Activated naive CD8-positive, alpha-beta T cell treated with anti-CD3 and anti-CD28 coated beads, Interleukin-2, amount 50 U/mL, for 24 hours (primary cell): ENCODE data around the gene ADAMTS17.

ENCODE experiments used
- ATAC-seq: fragments of 150-1000 bp; cut with Tn5 transposase; one replicate; pipeline ENCODE4 v1.10.0; 2021
- DNase-seq: peaks from one replicate; pipeline ENCODE4 v3.0.0; 2021
- H3K27ac Mint-ChIP-seq: one replicate; pipeline ENCODE4 v1.8.0; 2021; ENCODE audit warnings: mild to moderate bottlenecking, mixed read lengths
- H3K27me3 Mint-ChIP-seq: one replicate; pipeline ENCODE4 v1.8.0; 2021; ENCODE audit warnings: mixed read lengths
- H3K36me3 Mint-ChIP-seq: one replicate; pipeline ENCODE4 v1.8.0; 2021; ENCODE audit warnings: low read depth, mixed read lengths
- H3K4me1 Mint-ChIP-seq: one replicate; pipeline ENCODE4 v1.8.0; 2021; ENCODE audit warnings: mixed read lengths
- H3K4me3 Mint-ChIP-seq: one replicate; pipeline ENCODE4 v1.8.0; 2021; ENCODE audit warnings: mild to moderate bottlenecking, moderate library complexity, mixed read lengths
- H3K9me3 Mint-ChIP-seq: one replicate; pipeline ENCODE4 v1.8.0; 2021; ENCODE audit warnings: mixed read lengths

The ADAMTS17 gene

GRCh38 chr15:100341750-100342560, at the start of gene ADAMTS17:
Gene ADAMTS17 (minus strand): TSS chr15:100341975. CDS start chr15:100341899, 76 bp downstream.
- Mint-ChIP-seq H3K27me3 (peaks cover 12% of the 10 kb centered on the region), H3K4me1 (peaks cover 16% of the 10 kb centered on the region)
- ATAC-seq, result peak; percentile 94

GRCh38 chr15:100385300-100386050, 43.7 kb upstream of the ADAMTS17 start:
- peaks cover 3% of the 10 kb centered on the region for H3K36me3 Mint-ChIP-seq
- H3K4me3 Mint-ChIP-seq, result no peak overlapping the region
- peaks cover 20% of the 10 kb centered on the region for H3K9me3 Mint-ChIP-seq
- ATAC-seq (no peak), DNase-seq (no peak)
- H3K27me3 Mint-ChIP-seq, result peaks cover 2% of the 10 kb centered on the region
- no peak overlapping the region for H3K27ac Mint-ChIP-seq
- H3K4me1 Mint-ChIP-seq, result no peaks in the 10 kb centered on the region

More at GRCh38 chr15:100341750-100342560, at the start of gene ADAMTS17:
- Mint-ChIP-seq H3K36me3 (no peaks in the 10 kb centered on the region), H3K4me3 (peak within 1 kb of the TSS; percentile 42), H3K9me3 (no peaks in the 10 kb centered on the region), H3K27ac (no peak within 1 kb of the TSS)
- peak; percentile 91 for DNase-seq

GRCh38 chr15:100384108-100384410, 42.3 kb upstream of the ADAMTS17 start:
- Mint-ChIP-seq H3K27me3 (peaks cover 2% of the 10 kb centered on the region), H3K4me3 (no peak overlapping the region), H3K36me3 (peaks cover 3% of the 10 kb centered on the region), H3K4me1 (no peaks in the 10 kb centered on the region), H3K9me3 (peaks cover 21% of the 10 kb centered on the region), H3K27ac (no peak overlapping the region)
- ATAC-seq (no peak), DNase-seq (no peak)

GRCh38 chr15:100383302-100384107, 41.7 kb upstream of the ADAMTS17 start:
- no peak overlapping the region for H3K27ac Mint-ChIP-seq
- H3K4me1 Mint-ChIP-seq, result no peaks in the 10 kb centered on the region
- DNase-seq, result peak; percentile 4

GRCh38 chr15:100373942-100374341, 32.2 kb upstream of the ADAMTS17 start:
- Mint-ChIP-seq H3K9me3 (peaks cover 21% of the 10 kb centered on the region), H3K27me3 (peaks cover 36% of the 10 kb centered on the region), H3K4me1 (peaks cover 8% of the 10 kb centered on the region), H3K4me3 (no peak overlapping the region), H3K36me3 (peaks cover 4% of the 10 kb centered on the region), H3K27ac (no peak overlapping the region)
- DNase-seq (no peak), ATAC-seq (no peak)

More at GRCh38 chr15:100383302-100384107, 41.7 kb upstream of the ADAMTS17 start:
- ATAC-seq, result no peak
- Mint-ChIP-seq H3K36me3 (peaks cover 3% of the 10 kb centered on the region), H3K9me3 (peaks cover 21% of the 10 kb centered on the region), H3K4me3 (no peak overlapping the region), H3K27me3 (peaks cover 2% of the 10 kb centered on the region)

GRCh38 chr15:100373120-100373896, 31.5 kb upstream of the ADAMTS17 start:
- DNase-seq (no peak), ATAC-seq (no peak)
- peaks cover 8% of the 10 kb centered on the region for H3K4me1 Mint-ChIP-seq
- H3K27me3 Mint-ChIP-seq, result peaks cover 37% of the 10 kb centered on the region
- no peak overlapping the region for H3K4me3 Mint-ChIP-seq
- peaks cover 21% of the 10 kb centered on the region for H3K9me3 Mint-ChIP-seq
- peaks cover 4% of the 10 kb centered on the region for H3K36me3 Mint-ChIP-seq
- no peak overlapping the region for H3K27ac Mint-ChIP-seq

GRCh38 chr15:100372739-100373119, 31.0 kb upstream of the ADAMTS17 start:
- peaks cover 4% of the 10 kb centered on the region for H3K36me3 Mint-ChIP-seq
- no peak overlapping the region for H3K27ac Mint-ChIP-seq
- H3K27me3 Mint-ChIP-seq, result peaks cover 40% of the 10 kb centered on the region
- H3K4me3 Mint-ChIP-seq, result peak overlapping the region; percentile 10
- peaks cover 8% of the 10 kb centered on the region for H3K4me1 Mint-ChIP-seq
- H3K9me3 Mint-ChIP-seq, result peaks cover 21% of the 10 kb centered on the region
- ATAC-seq (no peak), DNase-seq (no peak)

GRCh38 chr15:100355342-100355741, 13.6 kb upstream of the ADAMTS17 start:
- ATAC-seq (no peak), DNase-seq (no peak)
- Mint-ChIP-seq H3K27ac (no peak overlapping the region), H3K4me1 (peaks cover 3% of the 10 kb centered on the region), H3K4me3 (no peak overlapping the region), H3K27me3 (peaks cover 38% of the 10 kb centered on the region), H3K9me3 (no peaks in the 10 kb centered on the region), H3K36me3 (no peaks in the 10 kb centered on the region)

- no peak for DNase-seq
- H3K27me3 Mint-ChIP-seq, result peaks cover 24% of the 10 kb centered on the region
- ATAC-seq, result no peak
- peaks cover 11% of the 10 kb centered on the region for H3K4me1 Mint-ChIP-seq
- no peaks in the 10 kb centered on the region for H3K9me3 Mint-ChIP-seq
- H3K27ac Mint-ChIP-seq, result no peak overlapping the region
- H3K36me3 Mint-ChIP-seq, result no peaks in the 10 kb centered on the region
- H3K4me3 Mint-ChIP-seq, result no peak overlapping the region
These were observed 11.7 kb upstream of the ADAMTS17 start for GRCh38 chr15:100353449-100353848.

GRCh38 chr15:100350434-100351226, 8.9 kb upstream of the ADAMTS17 start:
- Mint-ChIP-seq H3K4me1 (peaks cover 11% of the 10 kb centered on the region), H3K9me3 (no peaks in the 10 kb centered on the region), H3K36me3 (no peaks in the 10 kb centered on the region), H3K27me3 (peaks cover 6% of the 10 kb centered on the region), H3K27ac (no peak overlapping the region), H3K4me3 (peak overlapping the region; percentile 32)
- ATAC-seq (no peak), DNase-seq (no peak)

- peak overlapping the region; percentile 83 for H3K27ac Mint-ChIP-seq
- ATAC-seq (peak; percentile 97), DNase-seq (peak; percentile 92)
- H3K4me3 Mint-ChIP-seq, result peak overlapping the region; percentile 85
- H3K4me1 Mint-ChIP-seq, result peaks cover 11% of the 10 kb centered on the region
- H3K9me3 Mint-ChIP-seq, result no peaks in the 10 kb centered on the region
- peaks cover 3% of the 10 kb centered on the region for H3K27me3 Mint-ChIP-seq
- H3K36me3 Mint-ChIP-seq, result no peaks in the 10 kb centered on the region
These were observed 8.1 kb upstream of the ADAMTS17 start for GRCh38 chr15:100349696-100350433.

GRCh38 chr15:100349321-100349695, 7.5 kb upstream of the ADAMTS17 start:
- Mint-ChIP-seq H3K27ac (no peak overlapping the region), H3K27me3 (no peaks in the 10 kb centered on the region), H3K4me1 (peaks cover 11% of the 10 kb centered on the region), H3K4me3 (no peak overlapping the region), H3K36me3 (no peaks in the 10 kb centered on the region), H3K9me3 (no peaks in the 10 kb centered on the region)
- DNase-seq (no peak), ATAC-seq (no peak)

GRCh38 chr15:100348578-100348977, 6.8 kb upstream of the ADAMTS17 start:
- no peaks in the 10 kb centered on the region for H3K9me3 Mint-ChIP-seq
- no peak overlapping the region for H3K27ac Mint-ChIP-seq
- no peak overlapping the region for H3K4me3 Mint-ChIP-seq
- no peaks in the 10 kb centered on the region for H3K36me3 Mint-ChIP-seq
- DNase-seq (no peak), ATAC-seq (no peak)
- peaks cover 11% of the 10 kb centered on the region for H3K4me1 Mint-ChIP-seq
- H3K27me3 Mint-ChIP-seq, result no peaks in the 10 kb centered on the region
